K562 (cell line): ENCODE measurements around the gene AHI1. TPM values are rescaled to one million over a fixed set of nuclear protein-coding genes. Genes with fewer than 3 reads are reported as not detected.
A peak's percentile ranks its signal among the peaks of the same experiment; 100 is the strongest.

Source experiments
- ARID1B ChIP-seq: fragments of 450-650 bp; IDR thresholded peaks from 2 replicates; pipeline ENCODE4 v1.6.1; 2016; ENCODE audit warnings: antibody characterized with exemption, mild to moderate bottlenecking, inconsistent platforms
- CBX2 ChIP-seq: fragments of 200-600 bp; sonication (generic); IDR thresholded peaks from one replicate; pipeline ENCODE4 v1.6.1; 2012; ENCODE audit warnings: mild to moderate bottlenecking, low read length, inconsistent platforms; ENCODE audit not compliant: insufficient read depth, poor library complexity, severe bottlenecking
- CHD2 ChIP-seq: IDR thresholded peaks from 2 replicates; pipeline ENCODE4 v1.6.1; 2011; ENCODE audit warnings: low read depth, low read length
- EZH2 ChIP-seq: IDR thresholded peaks from 2 replicates; pipeline ENCODE4 v1.6.1; 2012; ENCODE audit warnings: low read depth, mild to moderate bottlenecking, inconsistent platforms, low read length, borderline replicate concordance
- HDAC1 ChIP-seq, 2 experiments: fragments of 450-650 bp; IDR thresholded peaks; 2 replicates each; pipeline ENCODE4 v1.6.1; 2016 to 2017; ENCODE audit warnings: inconsistent platforms in 1 of 2, mild to moderate bottlenecking in 1 of 2, moderate library complexity in 1 of 2
- HOMEZ ChIP-seq: fragments of 250-450 bp; sonication (Bioruptor Pico); IDR thresholded peaks from 2 replicates; pipeline ENCODE4 v1.4.0; 2020; ENCODE audit warnings: mild to moderate bottlenecking, moderate library complexity
- LARP7 ChIP-seq: fragments of 450-650 bp; IDR thresholded peaks from 2 replicates; pipeline ENCODE4 v1.6.1; 2016
- NEUROD1 ChIP-seq: fragments of 150-350 bp; IDR thresholded peaks from 2 replicates; pipeline ENCODE4 v1.6.1; 2014; ENCODE audit warnings: borderline replicate concordance, low read length, low read depth; ENCODE audit not compliant: partially characterized antibody
- NRF1 ChIP-seq, 2 experiments: fragments of 450-650 bp; IDR thresholded peaks in 1 of 2; conservative IDR thresholded peaks in 1 of 2; 2 replicates each; pipeline ENCODE4 v1.6.1; 2014; ENCODE audit warnings: mild to moderate bottlenecking in 2 of 2
- RBBP5 ChIP-seq: fragments of 200-600 bp; sonication (generic); IDR thresholded peaks from 2 replicates; pipeline ENCODE4 v1.6.1; 2012; ENCODE audit warnings: borderline replicate concordance, mild to moderate bottlenecking, low read length, control low read depth, inconsistent platforms; ENCODE audit not compliant: insufficient read depth, poor library complexity, severe bottlenecking
- RBM25 ChIP-seq: fragments of 200-400 bp; formaldehyde crosslinking; IDR thresholded peaks from 2 replicates; pipeline ENCODE4 v1.6.1; 2018; ENCODE audit warnings: low read length, low read depth, moderate library complexity; ENCODE audit not compliant: severe bottlenecking
- SIRT6 ChIP-seq: IDR thresholded peaks from one replicate; pipeline ENCODE4 v1.6.1; 2012; ENCODE audit warnings: low read depth, mild to moderate bottlenecking, control low read depth, inconsistent platforms, low read length, moderate library complexity
- SREBF1 ChIP-seq: fragments of 150-350 bp; IDR thresholded peaks from 2 replicates; pipeline ENCODE4 v1.6.1; 2014; ENCODE audit warnings: antibody characterized with exemption, low read depth, low read length, borderline replicate concordance
- SRSF1 ChIP-seq: fragments of 200-400 bp; formaldehyde crosslinking; IDR thresholded peaks from 2 replicates; pipeline ENCODE4 v1.6.1; 2017; ENCODE audit warnings: mild to moderate bottlenecking, low read depth, low read length, moderate library complexity
- STAT5B ChIP-seq: fragments of 250-450 bp; sonication (Bioruptor Pico); IDR thresholded peaks from 2 replicates; pipeline ENCODE4 v1.8.0; 2021; ENCODE audit warnings: mild to moderate bottlenecking, inconsistent platforms
- ZBTB2 ChIP-seq: fragments of 450-650 bp; IDR thresholded peaks from 2 replicates; pipeline ENCODE4 v1.6.1; 2016; ENCODE audit warnings: antibody characterized with exemption
- ZEB2 ChIP-seq: fragments of 450-650 bp; IDR thresholded peaks from 2 replicates; pipeline ENCODE4 v1.6.1; 2016
- ZNF212 ChIP-seq: fragments of 450-650 bp; formaldehyde crosslinking; IDR thresholded peaks from 2 replicates; pipeline ENCODE4 v1.4.0; 2020; ENCODE audit warnings: mild to moderate bottlenecking
- ZNF277 ChIP-seq: fragments of 250-450 bp; sonication (Bioruptor Pico); IDR thresholded peaks from 2 replicates; pipeline ENCODE4 v1.8.0; 2022; ENCODE audit warnings: inconsistent platforms, mild to moderate bottlenecking, moderate library complexity, borderline replicate concordance
- ZNF280B ChIP-seq: fragments of 250-450 bp; sonication (Bioruptor Pico); IDR thresholded peaks from 2 replicates; pipeline ENCODE4 v1.5.1; 2021; ENCODE audit warnings: mild to moderate bottlenecking
- ZNF764 ChIP-seq: fragments of 250-450 bp; sonication (Bioruptor Pico); IDR thresholded peaks from 2 replicates; pipeline ENCODE4 v1.4.0; 2020; ENCODE audit warnings: low read depth, mild to moderate bottlenecking, moderate library complexity
- ZNF778 ChIP-seq: fragments of 450-650 bp; formaldehyde crosslinking; IDR thresholded peaks from 2 replicates; pipeline ENCODE4 v1.4.0; 2020; ENCODE audit warnings: mild to moderate bottlenecking, moderate library complexity
- polyA plus RNA-seq, 8 experiments: library from polyadenylated mRNA; depleted of rRNA in 4 of 8; stranded (reverse) in 5 of 8; unstranded in 3 of 8; fragments of >200 nt; fragmentation: Nextera tagmentation in 2 of 8; fragmentation: Illumina TruSeq in 1 of 8; extraction: Ambion mirVana in 2 of 8; extraction: Trizol in 1 of 8; gene quantifications; 2 replicates each; pipeline versions ENCODE4 v1.2.1 to v1.2.3, GENCODE V29; 2011 to 2014; ENCODE audit warnings: inconsistent platforms in 1 of 8, missing spikeins in 1 of 8
- total RNA-seq, 7 experiments: library from RNA; depleted of rRNA in 6 of 7; stranded (reverse); fragments of >200 nt in 6 of 7; fragmentation: Illumina TruSeq in 2 of 7; extraction: Trizol in 2 of 7; gene quantifications; 2 replicates each; pipeline versions ENCODE4 v1.2.1 to v1.2.3, GENCODE V29; 2011 to 2021; ENCODE audit warnings: low replicate concordance in 1 of 7

AHI1 gene
- total and polyA plus RNA-seq, 9 of the 15 experiments (the other 6 are each of a cell fraction or from before 2014, with no cell fraction given) = 24.7 to 54.9 (median 32.2) TPM

- no peak for TF ChIP-seq ZNF280B (CRISPR knock-in tag)
- no peak for TF ChIP-seq ZNF277 (CRISPR knock-in tag)
- no peak for TF ChIP-seq EZH2
- TF ChIP-seq NEUROD1 = peak; percentile 79
- TF ChIP-seq RBBP5 = peak; percentile 98
- no peak for TF ChIP-seq STAT5B (CRISPR knock-in tag)
- TF ChIP-seq HOMEZ = no peak
- TF ChIP-seq ZNF778 (CRISPR knock-in tag) = no peak
- peak; percentile 21; the same call in 1 of the 2 replicates for TF ChIP-seq ARID1B
- TF ChIP-seq RBM25 = peak; percentile 78
- TF ChIP-seq LARP7 = no peak
- 0 out of 2 replicates have a peak, but pooled peaks have one; percentile 9 for TF ChIP-seq CHD2
- TF ChIP-seq SREBF1 = no peak
- TF ChIP-seq SIRT6 = no peak
- TF ChIP-seq SRSF1 = 0 out of 2 replicates have a peak, but pooled peaks have one; percentile 88
- peak in 1 of 2 experiments; percentile 98; a peak in 2 of 4 replicates for TF ChIP-seq HDAC1 (IDR thresholded peaks at IDR 0.05)
- TF ChIP-seq ZBTB2 = peak; percentile 41; the same call in 1 of the 2 replicates
- 0 out of 2 replicates have a peak, but pooled peaks have one; percentile 37 for TF ChIP-seq ZNF764 (CRISPR knock-in tag)
- no peak for TF ChIP-seq CBX2
- peak; percentile 94 to 95 for TF ChIP-seq NRF1 (conservative IDR thresholded peaks at IDR 0.05 in 1 of 2, IDR thresholded peaks at IDR 0.05 in 1 of 2)
- 0 out of 2 replicates have a peak, but pooled peaks have one; percentile 9 for TF ChIP-seq ZEB2
- 0 out of 2 replicates have a peak, but pooled peaks have one; percentile 14 for TF ChIP-seq ZNF212
Measured at GRCh38 chr6:135497412-135498184, at the start of gene AHI1 (continued).
